GM18502 (cell line): Measurements from ENCODE around the gene PRDM7.
A peak's percentile ranks its signal among the peaks of the same experiment; 100 is the strongest.
"Not testable (repeated sequence)": the region's sequence is repeated elsewhere in the genome, so short reads cannot be mapped to it uniquely, and the experiment has no call there.

Source experiments
- ATAC-seq: cut with Tn5 transposase; IDR thresholded peaks from one replicate; pipeline ENCODE4 v1.9.1; 2021; ENCODE audit warnings: mild to moderate bottlenecking; ENCODE audit not compliant: unreplicated experiment, poor library complexity

PRDM7 gene

GRCh38 chr16:90018652-90019542 lies 58.2 kb downstream of the PRDM7 start, which contains the start of gene DBNDD1:
Gene DBNDD1 (minus strand): TSS chr16:90019456. CDS start chr16:90019341, 115 bp downstream.
- no peak for ATAC-seq

GRCh38 chr16:90018297-90018651 lies 58.9 kb downstream of the PRDM7 start:
- no peak for ATAC-seq

GRCh38 chr16:90016339-90016950 lies 60.7 kb downstream of the PRDM7 start:
- no peak for ATAC-seq

- ATAC-seq = no peak
Measured at GRCh38 chr16:90015586-90016338, 61.4 kb downstream of the PRDM7 start.

- no peak for ATAC-seq
Measured at GRCh38 chr16:90012991-90013745, 64.0 kb downstream of the PRDM7 start.

- ATAC-seq = no peak
Measured at GRCh38 chr16:90011908-90012501, 65.1 kb downstream of the PRDM7 start.

GRCh38 chr16:90011508-90011819 lies 65.7 kb downstream of the PRDM7 start:
- ATAC-seq = no peak

GRCh38 chr16:90010676-90011507 lies 66.2 kb downstream of the PRDM7 start:
- ATAC-seq = no peak

GRCh38 chr16:90009172-90009899 lies 67.8 kb downstream of the PRDM7 start:
- ATAC-seq = no peak

GRCh38 chr16:90008708-90009145 lies 68.4 kb downstream of the PRDM7 start:
- peak; percentile 56 for ATAC-seq

GRCh38 chr16:90007635-90008234 lies 69.4 kb downstream of the PRDM7 start:
- ATAC-seq = not testable (repeated sequence)

- no peak for ATAC-seq
Measured at GRCh38 chr16:90007015-90007414, 70.1 kb downstream of the PRDM7 start.
